KMS-11 (cell line): ENCODE data around the gene TMEM204.

ENCODE experiments used
- H2AFZ ChIP-seq: fragments of 200-600 bp; sonication (generic); 2 replicates; pipeline ENCODE4 v1.6.1; 2016; ENCODE audit warnings: antibody characterized with exemption, mixed run types, low read depth
- H3K27ac ChIP-seq: fragments of 200-600 bp; sonication (generic); 2 replicates; pipeline ENCODE4 v1.6.1; 2016; ENCODE audit warnings: mild to moderate bottlenecking, mixed run types
- H3K27me3 ChIP-seq: fragments of 200-600 bp; sonication (generic); 2 replicates; pipeline ENCODE4 v1.6.1; 2017; ENCODE audit warnings: mild to moderate bottlenecking, low read depth, mixed run types, moderate library complexity; ENCODE audit not compliant: insufficient read depth
- H3K36me3 ChIP-seq: fragments of 200-600 bp; sonication (generic); 2 replicates; pipeline ENCODE4 v1.6.1; 2017; ENCODE audit warnings: mild to moderate bottlenecking, mixed run types; ENCODE audit not compliant: insufficient read depth
- H3K4me1 ChIP-seq: fragments of 200-600 bp; sonication (generic); 2 replicates; pipeline ENCODE4 v1.6.1; 2016; ENCODE audit warnings: mild to moderate bottlenecking, low read depth, mixed run types; ENCODE audit not compliant: poor library complexity, severe bottlenecking
- H3K4me2 ChIP-seq: fragments of 200-600 bp; sonication (generic); 2 replicates; pipeline ENCODE4 v1.7.0; 2016; ENCODE audit warnings: mild to moderate bottlenecking, mixed run types
- H3K4me3 ChIP-seq: fragments of 200-600 bp; sonication (generic); IDR thresholded peaks from 2 replicates; pipeline ENCODE4 v1.6.1; 2017; ENCODE audit warnings: low read depth, low read length, mixed read lengths; ENCODE audit not compliant: insufficient read depth
- H3K79me2 ChIP-seq: fragments of 200-600 bp; sonication (generic); 2 replicates; pipeline ENCODE4 v1.6.1; 2016; ENCODE audit warnings: low read depth, mixed run types; ENCODE audit not compliant: insufficient read depth
- H3K9ac ChIP-seq: fragments of 200-600 bp; sonication (generic); 2 replicates; pipeline ENCODE4 v1.6.1; 2016; ENCODE audit warnings: mild to moderate bottlenecking, mixed run types
- H4K20me1 ChIP-seq: fragments of 200-600 bp; sonication (generic); 2 replicates; pipeline ENCODE4 v1.6.1; 2016; ENCODE audit warnings: mild to moderate bottlenecking, mixed run types; ENCODE audit not compliant: insufficient read depth
- TF ChIP-seq, protein P1 (sequence below): fragments of 200-600 bp; sonication (generic); conservative IDR thresholded peaks from 2 replicates; pipeline ENCODE4 v1.6.1; 2017; ENCODE audit warnings: low read depth, mild to moderate bottlenecking, antibody characterized with exemption, low read length, moderate library complexity, mixed read lengths

TMEM204 gene

DNA sequence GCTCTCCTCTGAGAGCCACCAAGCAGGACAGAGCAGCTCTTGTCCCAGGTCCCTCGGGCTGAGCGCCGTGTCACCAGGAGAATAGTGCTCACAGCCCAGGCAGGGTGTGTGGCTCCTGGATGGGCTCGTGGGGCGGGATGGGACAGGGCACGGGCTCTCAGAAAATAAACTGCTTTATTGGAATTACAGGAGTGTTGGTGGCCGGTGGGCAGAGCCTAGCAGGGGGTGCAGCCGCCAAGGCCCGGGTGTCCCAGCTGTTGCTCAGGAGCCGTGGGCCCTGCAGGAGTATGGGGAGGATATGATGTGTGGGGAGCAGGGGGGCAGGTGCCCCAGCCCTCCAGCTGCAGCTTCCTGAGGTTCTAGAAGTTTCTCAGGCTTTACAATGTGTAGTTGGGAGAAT is 23.2 kb upstream of the TMEM204 start:
- Histone ChIP-seq H3K27me3 (no peaks in the 10 kb centered on the region), H3K4me3 (no peak overlapping the region), H4K20me1 (no peaks in the 10 kb centered on the region), H3K4me2 (no peak overlapping the region), H3K36me3 (no peaks in the 10 kb centered on the region), H3K27ac (no peak overlapping the region), H3K79me2 (no peaks in the 10 kb centered on the region), H3K4me1 (no peaks in the 10 kb centered on the region), H3K9ac (no peak overlapping the region), H2AFZ (no peak overlapping the region)
- TF ChIP-seq, protein P1, sequence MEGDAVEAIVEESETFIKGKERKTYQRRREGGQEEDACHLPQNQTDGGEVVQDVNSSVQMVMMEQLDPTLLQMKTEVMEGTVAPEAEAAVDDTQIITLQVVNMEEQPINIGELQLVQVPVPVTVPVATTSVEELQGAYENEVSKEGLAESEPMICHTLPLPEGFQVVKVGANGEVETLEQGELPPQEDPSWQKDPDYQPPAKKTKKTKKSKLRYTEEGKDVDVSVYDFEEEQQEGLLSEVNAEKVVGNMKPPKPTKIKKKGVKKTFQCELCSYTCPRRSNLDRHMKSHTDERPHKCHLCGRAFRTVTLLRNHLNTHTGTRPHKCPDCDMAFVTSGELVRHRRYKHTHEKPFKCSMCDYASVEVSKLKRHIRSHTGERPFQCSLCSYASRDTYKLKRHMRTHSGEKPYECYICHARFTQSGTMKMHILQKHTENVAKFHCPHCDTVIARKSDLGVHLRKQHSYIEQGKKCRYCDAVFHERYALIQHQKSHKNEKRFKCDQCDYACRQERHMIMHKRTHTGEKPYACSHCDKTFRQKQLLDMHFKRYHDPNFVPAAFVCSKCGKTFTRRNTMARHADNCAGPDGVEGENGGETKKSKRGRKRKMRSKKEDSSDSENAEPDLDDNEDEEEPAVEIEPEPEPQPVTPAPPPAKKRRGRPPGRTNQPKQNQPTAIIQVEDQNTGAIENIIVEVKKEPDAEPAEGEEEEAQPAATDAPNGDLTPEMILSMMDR, result no peak

DNA sequence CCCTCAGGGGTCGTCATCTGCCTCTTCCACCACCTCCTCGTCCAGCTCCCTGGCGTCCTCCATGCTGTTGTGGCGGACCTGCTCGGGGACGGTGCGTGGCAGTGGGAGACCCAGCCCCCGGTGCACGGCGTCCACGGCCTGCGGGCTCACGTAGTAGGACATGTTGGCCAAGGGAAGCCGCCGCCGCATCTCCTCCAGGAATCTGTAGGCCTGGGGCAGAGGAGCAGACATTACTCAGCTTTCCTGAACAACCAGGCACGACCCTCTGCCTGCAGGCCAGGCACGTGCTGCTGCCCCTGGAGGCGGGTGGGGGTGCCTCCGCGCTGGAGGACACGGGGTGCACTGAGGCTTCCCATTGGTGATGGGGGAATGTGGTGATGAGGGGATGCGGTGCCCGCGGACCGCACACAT is 22.5 kb upstream of the TMEM204 start:
- no peak overlapping the region for H3K27ac ChIP-seq
- H3K4me3 ChIP-seq, result no peak overlapping the region
- no peak overlapping the region for H2AFZ ChIP-seq
- H4K20me1 ChIP-seq, result no peaks in the 10 kb centered on the region
- TF ChIP-seq, protein P1, result no peak
- H3K9ac ChIP-seq, result no peak overlapping the region
- no peaks in the 10 kb centered on the region for H3K4me1 ChIP-seq
- no peaks in the 10 kb centered on the region for H3K79me2 ChIP-seq
- H3K4me2 ChIP-seq, result no peak overlapping the region
- H3K27me3 ChIP-seq, result no peaks in the 10 kb centered on the region
- H3K36me3 ChIP-seq, result no peaks in the 10 kb centered on the region

DNA sequence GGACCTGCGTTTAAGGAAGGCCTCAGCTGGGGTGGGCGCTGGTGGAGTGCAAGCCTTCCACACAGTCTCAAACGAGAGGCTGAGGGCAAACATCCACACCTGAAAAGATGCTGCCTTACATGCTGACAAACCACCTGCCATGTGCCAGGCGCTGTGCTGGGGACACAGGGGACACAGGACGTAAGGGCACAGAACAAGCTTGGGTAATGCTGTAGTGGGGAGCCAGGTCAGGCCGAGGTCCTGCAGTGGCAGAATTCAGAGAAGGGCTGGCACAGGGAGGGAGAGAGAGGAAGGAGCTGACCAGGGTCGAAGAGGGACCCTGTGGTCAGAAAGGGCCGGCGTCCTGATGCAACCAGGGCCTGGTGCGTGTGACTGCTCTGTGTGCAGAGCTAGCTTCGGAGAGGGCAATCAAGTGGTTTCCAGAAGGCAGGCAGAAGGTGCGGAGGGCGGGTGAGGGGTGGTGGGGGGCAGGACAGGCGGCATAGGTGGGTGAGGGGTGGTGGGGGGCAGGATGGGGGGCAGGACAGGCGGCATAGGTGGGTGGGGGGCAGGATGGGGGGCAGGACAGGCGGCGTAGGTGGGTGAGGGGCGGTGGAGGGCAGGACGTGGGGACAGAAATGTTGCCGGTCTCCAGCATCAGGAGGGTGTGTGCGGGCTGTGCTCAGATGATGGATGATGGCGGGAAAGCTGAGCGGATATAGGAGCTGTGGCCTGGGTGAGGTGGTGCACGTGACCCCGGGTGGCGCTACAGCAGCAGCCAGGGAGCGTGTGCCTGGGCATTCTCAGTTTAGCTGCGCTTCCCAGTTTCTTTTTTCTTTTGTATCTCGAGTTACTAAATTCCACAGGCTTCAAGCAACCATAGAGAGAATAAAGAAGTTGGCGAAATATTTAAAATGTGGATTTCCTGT is 21.6 kb upstream of the TMEM204 start:
- H3K4me2 ChIP-seq, result no peak overlapping the region
- H3K36me3 ChIP-seq, result no peaks in the 10 kb centered on the region
- H3K9ac ChIP-seq, result no peak overlapping the region
- H3K4me3 ChIP-seq, result no peak overlapping the region
- H3K79me2 ChIP-seq, result no peaks in the 10 kb centered on the region
- TF ChIP-seq, protein P1, result no peak
- no peak overlapping the region for H3K27ac ChIP-seq
- H2AFZ ChIP-seq, result no peak overlapping the region
- H4K20me1 ChIP-seq, result no peaks in the 10 kb centered on the region
- no peaks in the 10 kb centered on the region for H3K4me1 ChIP-seq
- no peaks in the 10 kb centered on the region for H3K27me3 ChIP-seq

DNA sequence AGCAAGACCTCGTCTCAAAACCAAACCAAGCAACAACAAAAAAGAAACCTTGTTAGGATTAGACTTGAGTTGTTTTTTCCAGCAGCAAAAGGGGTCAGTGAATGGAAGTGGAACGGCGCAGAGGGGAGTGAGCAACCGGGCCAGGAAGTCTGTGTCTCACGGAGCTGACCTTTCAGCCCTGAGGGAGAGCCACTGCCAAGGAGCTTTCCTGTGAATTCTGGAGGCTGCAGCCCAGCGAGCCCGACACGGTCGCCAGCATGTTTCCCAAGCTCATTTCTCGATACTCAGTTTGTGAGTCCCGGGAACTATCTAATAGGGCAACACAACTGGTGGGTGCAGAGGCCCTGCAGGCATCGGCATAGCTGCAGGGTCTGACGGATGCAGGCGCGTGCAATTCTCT is 20.7 kb upstream of the TMEM204 start:
- no peak overlapping the region for H3K27ac ChIP-seq
- no peaks in the 10 kb centered on the region for H4K20me1 ChIP-seq
- H3K4me1 ChIP-seq, result no peaks in the 10 kb centered on the region
- TF ChIP-seq, protein P1, result no peak
- H2AFZ ChIP-seq, result no peak overlapping the region
- H3K36me3 ChIP-seq, result no peaks in the 10 kb centered on the region
- no peak overlapping the region for H3K9ac ChIP-seq
- no peaks in the 10 kb centered on the region for H3K27me3 ChIP-seq
- H3K79me2 ChIP-seq, result no peaks in the 10 kb centered on the region
- H3K4me3 ChIP-seq, result no peak overlapping the region
- H3K4me2 ChIP-seq, result no peak overlapping the region
